Body of pancreas (tissue), 4 donors: ENCODE measurements around the gene RSF1. TPM values are rescaled to one million over a fixed set of nuclear protein-coding genes. Genes with fewer than 3 reads are reported as not detected.

Experiments used
- ATAC-seq: fragments of 150-250 bp; one replicate; pipeline ENCODE4 v1.9.1; 2016
- DNase-seq, 4 donors: peaks; one replicate each; pipeline ENCODE4 v3.0.0-alpha.2; 2019
- H3K27ac ChIP-seq, 4 donors: fragments of 200-600 bp; sonication (generic); 1 replicate in 3 of 4; 2 replicates in 1 of 4; pipeline versions ENCODE4 v1.5.1 to v1.6.1; 2016 to 2019; ENCODE audit warnings: mild to moderate bottlenecking in 1 of 4, mixed read lengths in 1 of 4, moderate library complexity in 1 of 4
- H3K27me3 ChIP-seq, 2 donors: fragments of 200-600 bp; sonication (generic); one replicate each; pipeline ENCODE4 v1.6.0; 2016; ENCODE audit warnings: mild to moderate bottlenecking in 1 of 2
- H3K36me3 ChIP-seq, 2 donors: fragments of 200-600 bp; sonication (generic); replicated peaks in 1 of 2; 2 replicates each; pipeline ENCODE4 v1.5.1; 2016; ENCODE audit warnings: low read depth in 2 of 2; ENCODE audit not compliant: insufficient read depth in 1 of 2
- H3K4me1 ChIP-seq: fragments of 200-600 bp; sonication (generic); one replicate; pipeline ENCODE4 v1.6.0; 2016
- H3K4me3 ChIP-seq, 2 donors: fragments of 200-600 bp; sonication (generic); 1 replicate in 1 of 2; 2 replicates in 1 of 2; pipeline ENCODE4 v1.5.1; 2016 to 2019
- H3K9me3 ChIP-seq, 3 donors: fragments of 200-600 bp; sonication (generic); 1 replicate in 2 of 3; 2 replicates in 1 of 3; pipeline ENCODE4 v1.5.1; 2016
- POLR2A ChIP-seq, 3 donors: fragments of 450-650 bp; IDR thresholded peaks; one replicate each; pipeline ENCODE4 v1.6.1; 2016; ENCODE audit warnings: antibody characterized with exemption in 3 of 3, mild to moderate bottlenecking in 2 of 3
- WGBS, 2 donors: methylation state at CpG; one replicate each; pipeline ENCODE4 v1.1.5; 2017; 5-methylcytosine and 5-hydroxymethylcytosine counted together
- intact Hi-C: fragments of 100-400 bp; cut with DNase I; formaldehyde crosslinking; loops from one replicate; pipeline ENCODE4 v1.15.1; 2023
- total RNA-seq, 2 donors: library from RNA; depleted of rRNA; stranded (reverse); fragments of >200 nt; gene quantifications; one replicate each; pipeline ENCODE4 v1.1.0, GENCODE V29; 2016
- TF ChIP-seq, protein P1 (sequence below), 7 experiments: fragments of 450-650 bp in 4 of 7; fragments of 200-600 bp in 3 of 7; sonication (generic) in 3 of 7; IDR thresholded peaks; one replicate each; pipeline ENCODE4 v1.5.1; 2016 to 2019; ENCODE audit warnings: antibody characterized with exemption in 7 of 7

Gene RSF1
- total RNA-seq, 2 donors from 2014 or later, result 18.2 to 129 TPM

DNA sequence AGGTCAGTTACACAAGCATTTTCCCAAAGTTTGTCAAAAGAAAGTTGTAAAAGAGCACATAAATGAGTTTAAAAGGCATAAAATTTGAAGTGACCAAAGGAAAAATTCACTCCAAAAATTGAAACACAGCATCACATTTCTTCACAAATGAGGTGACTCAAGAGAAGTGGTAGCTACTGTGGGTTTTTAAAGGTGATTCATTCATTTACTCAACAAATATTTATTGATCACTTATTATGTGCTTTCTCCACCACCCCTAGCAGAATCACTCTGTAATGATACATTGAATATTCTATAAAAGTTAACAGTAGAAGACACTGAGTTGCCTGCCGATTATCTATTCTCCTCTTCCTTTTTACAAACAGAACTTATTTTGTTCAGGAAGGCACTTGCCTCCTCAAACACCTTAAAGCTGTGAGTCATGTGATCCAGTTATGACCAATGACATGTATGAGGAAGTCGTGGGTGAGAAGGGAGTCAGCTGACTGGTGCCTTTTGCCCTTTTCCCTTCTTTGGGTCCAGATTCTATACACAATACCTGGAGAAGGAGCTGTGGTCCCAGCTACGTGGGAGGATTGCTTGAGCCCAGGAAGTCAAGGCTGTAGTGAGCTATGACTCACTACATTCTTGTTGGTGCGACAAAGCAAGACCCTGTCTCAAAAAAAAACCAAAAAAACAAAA, 115.2 kb downstream of the RSF1 start:
- no peak overlapping the region for H3K4me3 ChIP-seq
- peaks cover 0 to 4% of the 10 kb centered on the region in 2 donors for H3K36me3 ChIP-seq
- no peak overlapping the region for H3K27ac ChIP-seq
- no peak for TF ChIP-seq POLR2A (IDR thresholded peaks at IDR 0.05)
- TF ChIP-seq, protein P1, sequence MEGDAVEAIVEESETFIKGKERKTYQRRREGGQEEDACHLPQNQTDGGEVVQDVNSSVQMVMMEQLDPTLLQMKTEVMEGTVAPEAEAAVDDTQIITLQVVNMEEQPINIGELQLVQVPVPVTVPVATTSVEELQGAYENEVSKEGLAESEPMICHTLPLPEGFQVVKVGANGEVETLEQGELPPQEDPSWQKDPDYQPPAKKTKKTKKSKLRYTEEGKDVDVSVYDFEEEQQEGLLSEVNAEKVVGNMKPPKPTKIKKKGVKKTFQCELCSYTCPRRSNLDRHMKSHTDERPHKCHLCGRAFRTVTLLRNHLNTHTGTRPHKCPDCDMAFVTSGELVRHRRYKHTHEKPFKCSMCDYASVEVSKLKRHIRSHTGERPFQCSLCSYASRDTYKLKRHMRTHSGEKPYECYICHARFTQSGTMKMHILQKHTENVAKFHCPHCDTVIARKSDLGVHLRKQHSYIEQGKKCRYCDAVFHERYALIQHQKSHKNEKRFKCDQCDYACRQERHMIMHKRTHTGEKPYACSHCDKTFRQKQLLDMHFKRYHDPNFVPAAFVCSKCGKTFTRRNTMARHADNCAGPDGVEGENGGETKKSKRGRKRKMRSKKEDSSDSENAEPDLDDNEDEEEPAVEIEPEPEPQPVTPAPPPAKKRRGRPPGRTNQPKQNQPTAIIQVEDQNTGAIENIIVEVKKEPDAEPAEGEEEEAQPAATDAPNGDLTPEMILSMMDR (IDR thresholded peaks at IDR 0.05), result no peak
- intact Hi-C loops, result no loop called here
- WGBS, 2 donors, result 92 to 93% methylated on average over 4 of the region's 4 CpGs
- no peaks in the 10 kb centered on the region for H3K9me3 ChIP-seq
- DNase-seq (no peak), ATAC-seq (no peak)
- no peaks in the 10 kb centered on the region for H3K4me1 ChIP-seq
- H3K27me3 ChIP-seq, result no peaks in the 10 kb centered on the region

DNA sequence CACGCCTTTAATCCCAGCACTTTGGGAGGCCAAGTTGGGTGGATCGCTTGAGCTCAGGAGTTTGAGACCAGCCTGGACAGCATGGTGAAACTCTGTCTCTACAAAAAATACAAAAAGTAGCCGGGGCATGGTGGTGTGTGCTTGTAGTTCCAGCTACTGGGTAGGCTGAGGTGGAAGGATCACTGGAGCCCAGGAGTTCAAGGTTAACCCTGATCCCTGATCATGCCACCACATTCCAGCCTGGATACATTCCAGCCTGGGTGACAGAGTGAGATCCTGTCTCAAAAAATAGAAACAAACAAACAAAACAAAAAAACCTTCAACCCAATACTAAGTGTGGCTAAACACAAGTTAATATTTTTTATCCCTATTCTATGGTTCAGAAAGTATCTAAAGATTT, 116.5 kb downstream of the RSF1 start:
- ATAC-seq (no peak), DNase-seq (no peak)
- no peaks in the 10 kb centered on the region for H3K27me3 ChIP-seq
- H3K4me1 ChIP-seq, result no peaks in the 10 kb centered on the region
- peaks cover 0 to 4% of the 10 kb centered on the region in 2 donors for H3K36me3 ChIP-seq
- H3K9me3 ChIP-seq, result no peaks in the 10 kb centered on the region
- H3K27ac ChIP-seq, result no peak overlapping the region
- no peak overlapping the region for H3K4me3 ChIP-seq
- 93 to 97% methylated on average over 3 of the region's 3 CpGs for WGBS, 2 donors
- TF ChIP-seq, protein P1 (IDR thresholded peaks at IDR 0.05), result no peak
- no peak for TF ChIP-seq POLR2A (IDR thresholded peaks at IDR 0.05)
- intact Hi-C loops, result no loop called here

DNA sequence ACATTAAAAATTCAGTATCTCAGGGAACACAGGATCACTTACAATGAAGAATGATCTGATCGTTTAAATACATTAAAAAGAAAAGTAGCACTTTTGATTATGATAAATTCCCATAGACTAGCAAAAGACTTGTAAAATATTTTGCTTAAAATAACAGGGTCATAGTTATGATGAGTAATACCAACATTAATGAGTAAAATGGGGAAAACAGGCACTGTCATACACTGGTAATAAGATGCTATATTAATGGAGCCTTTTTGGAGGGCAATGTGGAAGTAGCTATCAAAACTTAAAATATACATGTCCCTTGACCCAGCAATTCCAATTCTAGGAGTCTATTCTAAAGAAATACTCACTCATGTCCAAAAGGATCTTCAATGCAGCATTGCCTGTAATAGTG, 121.1 kb downstream of the RSF1 start:
- H3K27me3 ChIP-seq, result no peaks in the 10 kb centered on the region
- TF ChIP-seq POLR2A (IDR thresholded peaks at IDR 0.05), result no peak
- TF ChIP-seq, protein P1 (IDR thresholded peaks at IDR 0.05), result no peak
- ATAC-seq (no peak), DNase-seq (no peak)
- WGBS, 2 donors, result 80 to 84% methylated on average over 1 of the region's 1 CpG
- intact Hi-C loops, result no loop called here
- H3K9me3 ChIP-seq, result no peaks in the 10 kb centered on the region
- peaks cover 3 to 9% of the 10 kb centered on the region in 2 donors for H3K36me3 ChIP-seq
- H3K27ac ChIP-seq, result no peak overlapping the region
- no peaks in the 10 kb centered on the region for H3K4me1 ChIP-seq
- no peak overlapping the region for H3K4me3 ChIP-seq

DNA sequence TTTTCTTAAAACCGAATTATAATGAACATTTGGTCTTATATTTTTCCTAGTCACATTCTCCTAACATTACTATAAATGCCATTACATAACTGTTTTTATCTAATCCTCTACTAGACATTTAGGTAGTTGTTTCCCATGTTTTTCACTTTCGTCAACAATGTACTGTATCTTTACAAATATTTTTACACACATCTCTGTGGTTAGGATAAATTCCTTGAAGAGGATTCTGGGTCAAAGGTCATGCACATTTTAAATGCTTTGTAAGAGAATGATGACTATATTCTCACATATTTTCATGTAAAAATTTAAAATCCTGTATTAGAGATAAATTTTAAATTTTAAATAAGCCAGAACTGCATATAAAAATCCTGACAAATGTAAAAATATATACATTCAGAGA, 121.6 kb downstream of the RSF1 start:
- no peak for DNase-seq
- 84 to 85% methylated on average over 2 of the region's 2 CpGs for WGBS, 2 donors
- no peaks in the 10 kb centered on the region for H3K27me3 ChIP-seq
- H3K4me1 ChIP-seq, result no peaks in the 10 kb centered on the region
- TF ChIP-seq, protein P1 (IDR thresholded peaks at IDR 0.05), result no peak
- no peak for TF ChIP-seq POLR2A (IDR thresholded peaks at IDR 0.05)
- no peaks in the 10 kb centered on the region for H3K9me3 ChIP-seq
- no peak for ATAC-seq
- no peak overlapping the region for H3K4me3 ChIP-seq
- peaks cover 3 to 7% of the 10 kb centered on the region in 2 donors for H3K36me3 ChIP-seq
- no peak overlapping the region for H3K27ac ChIP-seq
- intact Hi-C loops, result no loop called here

DNA sequence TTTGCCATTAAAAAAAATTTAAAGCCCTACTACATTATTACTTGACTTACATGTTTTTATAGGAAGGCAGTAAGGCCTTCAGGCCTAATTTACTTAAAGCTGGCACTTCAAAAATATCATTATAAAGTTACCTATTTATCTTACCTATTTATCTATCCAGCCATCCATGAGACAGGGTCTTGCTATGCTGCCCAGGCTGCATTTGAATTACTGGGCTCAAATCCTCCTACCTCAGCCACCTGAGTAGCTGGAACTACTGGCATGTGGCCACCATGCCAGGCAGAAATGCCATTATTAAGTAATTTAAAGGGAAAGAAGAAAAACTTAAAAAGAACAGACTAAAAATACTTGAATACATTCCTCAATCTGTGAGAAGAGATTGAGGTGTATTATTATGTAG, 122.7 kb downstream of the RSF1 start:
- peaks cover 3 to 5% of the 10 kb centered on the region in 2 donors for H3K36me3 ChIP-seq
- no peak for ATAC-seq
- DNase-seq, result no peak

More for the DNA sequence above, 122.7 kb downstream of the RSF1 start:
- intact Hi-C loops, result no loop called here
- H3K27ac ChIP-seq, result no peak overlapping the region
- H3K4me3 ChIP-seq, result no peak overlapping the region
- TF ChIP-seq, protein P1 (IDR thresholded peaks at IDR 0.05), result no peak
- TF ChIP-seq POLR2A (IDR thresholded peaks at IDR 0.05), result no peak
- no peaks in the 10 kb centered on the region for H3K4me1 ChIP-seq
- no peaks in the 10 kb centered on the region for H3K27me3 ChIP-seq
- no peaks in the 10 kb centered on the region for H3K9me3 ChIP-seq
